SK-N-SH treated with all-trans-retinoic acid at 6 μM for 48 hours (cell line): ENCODE results near the gene GUCY1A2.

Experiments used
- ESRRG ChIP-seq: fragments of 250-450 bp; sonication (Bioruptor Pico); IDR thresholded peaks from 2 replicates; pipeline ENCODE4 v1.6.1; 2021; ENCODE audit warnings: mild to moderate bottlenecking
- GLIS3 ChIP-seq: fragments of 250-450 bp; sonication (Bioruptor Pico); IDR thresholded peaks from 2 replicates; pipeline ENCODE4 v1.5.0; 2020; ENCODE audit warnings: mild to moderate bottlenecking, moderate library complexity
- PPARA ChIP-seq: fragments of 250-450 bp; sonication (Bioruptor Pico); IDR thresholded peaks from 2 replicates; pipeline ENCODE4 v1.5.0; 2020; ENCODE audit warnings: mild to moderate bottlenecking, borderline replicate concordance
- SNAI2 ChIP-seq: fragments of 250-450 bp; sonication (Bioruptor Pico); IDR thresholded peaks from 2 replicates; pipeline ENCODE4 v1.5.0; 2020; ENCODE audit warnings: mild to moderate bottlenecking, moderate library complexity
- TCF4 ChIP-seq: fragments of 250-450 bp; sonication (Bioruptor Pico); IDR thresholded peaks from 2 replicates; pipeline ENCODE4 v1.8.0; 2021; ENCODE audit warnings: mild to moderate bottlenecking, moderate library complexity, borderline replicate concordance
- TOX ChIP-seq: fragments of 250-450 bp; sonication (Bioruptor Pico); IDR thresholded peaks from 2 replicates; pipeline ENCODE4 v1.8.0; 2021; ENCODE audit warnings: mild to moderate bottlenecking, moderate library complexity, borderline replicate concordance
- ZC3H10 ChIP-seq: fragments of 250-450 bp; sonication (Bioruptor Pico); IDR thresholded peaks from 2 replicates; pipeline ENCODE4 v1.5.1; 2021; ENCODE audit warnings: mild to moderate bottlenecking, moderate library complexity
- ZNF565 ChIP-seq: fragments of 450-650 bp; formaldehyde crosslinking; conservative IDR thresholded peaks from 2 replicates; pipeline ENCODE4 v1.5.0; 2020; ENCODE audit warnings: low read depth, mild to moderate bottlenecking, moderate library complexity
- ZNF8 ChIP-seq: fragments of 450-650 bp; formaldehyde crosslinking; IDR thresholded peaks from 2 replicates; pipeline ENCODE4 v1.5.0; 2020; ENCODE audit warnings: mild to moderate bottlenecking, moderate library complexity
- TF ChIP-seq, protein P1 (sequence below): fragments of 250-450 bp; sonication (Bioruptor Pico); IDR thresholded peaks from 2 replicates; pipeline ENCODE4 v1.5.1; 2021; ENCODE audit warnings: mild to moderate bottlenecking, moderate library complexity
- TF ChIP-seq, protein P2 (sequence below): fragments of 250-450 bp; sonication (Bioruptor Pico); IDR thresholded peaks from 2 replicates; pipeline ENCODE4 v1.8.0; 2021; ENCODE audit warnings: low read depth, mild to moderate bottlenecking, moderate library complexity, borderline replicate concordance
- TF ChIP-seq, protein P3 (sequence below): fragments of 250-450 bp; sonication (Bioruptor Pico); IDR thresholded peaks from 2 replicates; pipeline ENCODE4 v1.5.1; 2020; ENCODE audit warnings: low read depth, mild to moderate bottlenecking, moderate library complexity
- TF ChIP-seq, protein P4 (sequence below): fragments of 250-450 bp; sonication (Bioruptor Pico); IDR thresholded peaks from 2 replicates; pipeline ENCODE4 v1.8.0; 2020; ENCODE audit warnings: mild to moderate bottlenecking, moderate library complexity, borderline replicate concordance

DNA sequence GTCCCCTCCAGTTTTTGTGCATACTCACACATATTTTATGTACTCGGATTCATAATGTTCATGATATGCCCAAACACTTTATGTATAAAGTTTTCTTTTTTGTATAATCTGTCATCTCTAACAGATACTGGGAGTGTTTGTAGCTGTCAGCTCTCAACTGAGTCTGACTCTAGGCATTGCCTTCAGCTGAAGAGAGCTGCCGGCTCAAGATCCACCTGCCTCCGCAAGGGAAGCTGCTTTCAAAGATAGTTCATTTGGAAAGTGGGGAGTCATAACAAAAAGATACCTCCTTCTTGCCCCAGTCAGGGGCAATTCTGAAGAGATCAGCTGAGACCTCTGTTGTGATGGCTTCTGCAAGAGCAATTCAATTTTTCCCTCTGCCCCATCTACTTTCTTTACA lies 58.9 kb downstream of the GUCY1A2 start:
- no peak for TF ChIP-seq ZC3H10 (CRISPR knock-in tag)
- no peak for TF ChIP-seq TCF4
- no peak for TF ChIP-seq SNAI2 (CRISPR knock-in tag)
- no peak for TF ChIP-seq ZNF8 (CRISPR knock-in tag)
- no peak for TF ChIP-seq GLIS3 (CRISPR knock-in tag)
- TF ChIP-seq, protein P1, sequence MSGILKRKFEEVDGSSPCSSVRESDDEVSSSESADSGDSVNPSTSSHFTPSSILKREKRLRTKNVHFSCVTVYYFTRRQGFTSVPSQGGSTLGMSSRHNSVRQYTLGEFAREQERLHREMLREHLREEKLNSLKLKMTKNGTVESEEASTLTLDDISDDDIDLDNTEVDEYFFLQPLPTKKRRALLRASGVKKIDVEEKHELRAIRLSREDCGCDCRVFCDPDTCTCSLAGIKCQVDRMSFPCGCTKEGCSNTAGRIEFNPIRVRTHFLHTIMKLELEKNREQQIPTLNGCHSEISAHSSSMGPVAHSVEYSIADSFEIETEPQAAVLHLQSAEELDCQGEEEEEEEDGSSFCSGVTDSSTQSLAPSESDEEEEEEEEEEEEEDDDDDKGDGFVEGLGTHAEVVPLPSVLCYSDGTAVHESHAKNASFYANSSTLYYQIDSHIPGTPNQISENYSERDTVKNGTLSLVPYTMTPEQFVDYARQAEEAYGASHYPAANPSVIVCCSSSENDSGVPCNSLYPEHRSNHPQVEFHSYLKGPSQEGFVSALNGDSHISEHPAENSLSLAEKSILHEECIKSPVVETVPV (CRISPR knock-in tag): no peak
- no peak for TF ChIP-seq PPARA (CRISPR knock-in tag)
- no peak for TF ChIP-seq ZNF565 (CRISPR knock-in tag)
- no peak for TF ChIP-seq ESRRG (CRISPR knock-in tag)
- TF ChIP-seq, protein P2, sequence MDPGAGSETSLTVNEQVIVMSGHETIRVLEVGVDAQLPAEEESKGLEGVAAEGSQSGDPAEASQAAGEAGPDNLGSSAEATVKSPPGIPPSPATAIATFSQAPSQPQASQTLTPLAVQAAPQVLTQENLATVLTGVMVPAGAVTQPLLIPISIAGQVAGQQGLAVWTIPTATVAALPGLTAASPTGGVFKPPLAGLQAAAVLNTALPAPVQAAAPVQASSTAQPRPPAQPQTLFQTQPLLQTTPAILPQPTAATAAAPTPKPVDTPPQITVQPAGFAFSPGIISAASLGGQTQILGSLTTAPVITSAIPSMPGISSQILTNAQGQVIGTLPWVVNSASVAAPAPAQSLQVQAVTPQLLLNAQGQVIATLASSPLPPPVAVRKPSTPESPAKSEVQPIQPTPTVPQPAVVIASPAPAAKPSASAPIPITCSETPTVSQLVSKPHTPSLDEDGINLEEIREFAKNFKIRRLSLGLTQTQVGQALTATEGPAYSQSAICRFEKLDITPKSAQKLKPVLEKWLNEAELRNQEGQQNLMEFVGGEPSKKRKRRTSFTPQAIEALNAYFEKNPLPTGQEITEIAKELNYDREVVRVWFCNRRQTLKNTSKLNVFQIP (CRISPR knock-in tag): no peak
- TF ChIP-seq, protein P3, sequence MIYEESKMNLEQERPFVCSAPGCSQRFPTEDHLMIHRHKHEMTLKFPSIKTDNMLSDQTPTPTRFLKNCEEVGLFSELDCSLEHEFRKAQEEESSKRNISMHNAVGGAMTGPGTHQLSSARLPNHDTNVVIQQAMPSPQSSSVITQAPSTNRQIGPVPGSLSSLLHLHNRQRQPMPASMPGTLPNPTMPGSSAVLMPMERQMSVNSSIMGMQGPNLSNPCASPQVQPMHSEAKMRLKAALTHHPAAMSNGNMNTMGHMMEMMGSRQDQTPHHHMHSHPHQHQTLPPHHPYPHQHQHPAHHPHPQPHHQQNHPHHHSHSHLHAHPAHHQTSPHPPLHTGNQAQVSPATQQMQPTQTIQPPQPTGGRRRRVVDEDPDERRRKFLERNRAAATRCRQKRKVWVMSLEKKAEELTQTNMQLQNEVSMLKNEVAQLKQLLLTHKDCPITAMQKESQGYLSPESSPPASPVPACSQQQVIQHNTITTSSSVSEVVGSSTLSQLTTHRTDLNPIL (CRISPR knock-in tag): no peak
- TF ChIP-seq, protein P4, sequence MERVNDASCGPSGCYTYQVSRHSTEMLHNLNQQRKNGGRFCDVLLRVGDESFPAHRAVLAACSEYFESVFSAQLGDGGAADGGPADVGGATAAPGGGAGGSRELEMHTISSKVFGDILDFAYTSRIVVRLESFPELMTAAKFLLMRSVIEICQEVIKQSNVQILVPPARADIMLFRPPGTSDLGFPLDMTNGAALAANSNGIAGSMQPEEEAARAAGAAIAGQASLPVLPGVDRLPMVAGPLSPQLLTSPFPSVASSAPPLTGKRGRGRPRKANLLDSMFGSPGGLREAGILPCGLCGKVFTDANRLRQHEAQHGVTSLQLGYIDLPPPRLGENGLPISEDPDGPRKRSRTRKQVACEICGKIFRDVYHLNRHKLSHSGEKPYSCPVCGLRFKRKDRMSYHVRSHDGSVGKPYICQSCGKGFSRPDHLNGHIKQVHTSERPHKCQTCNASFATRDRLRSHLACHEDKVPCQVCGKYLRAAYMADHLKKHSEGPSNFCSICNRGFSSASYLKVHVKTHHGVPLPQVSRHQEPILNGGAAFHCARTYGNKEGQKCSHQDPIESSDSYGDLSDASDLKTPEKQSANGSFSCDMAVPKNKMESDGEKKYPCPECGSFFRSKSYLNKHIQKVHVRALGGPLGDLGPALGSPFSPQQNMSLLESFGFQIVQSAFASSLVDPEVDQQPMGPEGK (CRISPR knock-in tag): no peak
- TF ChIP-seq TOX (CRISPR knock-in tag): no peak
